Right atrium auricular region (tissue), 2 donors: ENCODE data around the gene PPM1H. TPM values are rescaled to one million over a fixed set of nuclear protein-coding genes. Genes with fewer than 3 reads are reported as not detected.

Experiments used
- DNase-seq: peaks from one replicate; pipeline ENCODE4 v3.0.0-alpha.2; 2019; ENCODE audit warnings: low spot score
- H3K27ac ChIP-seq, 2 donors: fragments of 200-600 bp; sonication (generic); 1 replicate in 1 of 2; 2 replicates in 1 of 2; pipeline ENCODE4 v1.5.1; 2016 to 2019
- H3K27me3 ChIP-seq, 2 donors: fragments of 200-600 bp; sonication (generic); one replicate each; pipeline versions ENCODE4 v1.5.1 to v1.6.0; 2017 to 2019
- H3K36me3 ChIP-seq: fragments of 200-600 bp; sonication (generic); one replicate; pipeline ENCODE4 v1.5.1; 2016
- H3K4me1 ChIP-seq, 2 donors: fragments of 200-600 bp; sonication (generic); one replicate each; pipeline versions ENCODE4 v1.5.1 to v1.6.0; 2017 to 2019
- H3K4me3 ChIP-seq, 2 donors: fragments of 200-600 bp; sonication (generic); 1 replicate in 1 of 2; 2 replicates in 1 of 2; pipeline ENCODE4 v1.5.1; 2017 to 2019; ENCODE audit warnings: mild to moderate bottlenecking in 1 of 2, moderate library complexity in 1 of 2
- H3K9me3 ChIP-seq, 2 donors: fragments of 200-600 bp; sonication (generic); one replicate each; pipeline ENCODE4 v1.5.1; 2019
- CTCF ChIP-seq, 2 donors: fragments of 200-600 bp; sonication (generic); IDR thresholded peaks; one replicate each; pipeline ENCODE4 v1.5.1; 2019; ENCODE audit warnings: antibody characterized with exemption in 2 of 2
- total RNA-seq, 2 donors: library from RNA; depleted of rRNA; stranded (reverse); fragments of >200 nt; gene quantifications; one replicate each; pipeline ENCODE4 v1.1.0, GENCODE V29; 2016

Gene PPM1H
- total RNA-seq, 2 donors from 2014 or later: 3.1 to 5.0 TPM

GRCh38 chr12:62925680-62926079 lies 9.3 kb downstream of the PPM1H start:
- Histone ChIP-seq H3K27ac (no peak overlapping the region), H3K36me3 (no peaks in the 10 kb centered on the region), H3K9me3 (no peaks in the 10 kb centered on the region), H3K27me3 (no peaks in the 10 kb centered on the region), H3K4me1 (no peaks in the 10 kb centered on the region), H3K4me3 (no peak overlapping the region)
- TF ChIP-seq CTCF (IDR thresholded peaks at IDR 0.05): no peak
- no peak for DNase-seq

- Histone ChIP-seq H3K27me3 (no peaks in the 10 kb centered on the region), H3K4me1 (peaks cover 0 to 7% of the 10 kb centered on the region in 2 donors), H3K27ac (no peak overlapping the region), H3K4me3 (no peak overlapping the region), H3K9me3 (no peaks in the 10 kb centered on the region), H3K36me3 (no peaks in the 10 kb centered on the region)
- no peak for TF ChIP-seq CTCF (IDR thresholded peaks at IDR 0.05)
- no peak for DNase-seq
Observed at GRCh38 chr12:62924084-62924483, 10.9 kb downstream of the PPM1H start.

- Histone ChIP-seq H3K4me1 (peaks cover 0 to 7% of the 10 kb centered on the region in 2 donors), H3K36me3 (no peaks in the 10 kb centered on the region), H3K4me3 (no peak overlapping the region), H3K27ac (no peak overlapping the region), H3K27me3 (no peaks in the 10 kb centered on the region), H3K9me3 (no peaks in the 10 kb centered on the region)
- TF ChIP-seq CTCF (IDR thresholded peaks at IDR 0.05): no peak
- no peak for DNase-seq
Observed at GRCh38 chr12:62922539-62922938, 12.4 kb downstream of the PPM1H start.

GRCh38 chr12:62919838-62920237 lies 15.1 kb downstream of the PPM1H start:
- no peak for TF ChIP-seq CTCF (IDR thresholded peaks at IDR 0.05)
- Histone ChIP-seq H3K36me3 (no peaks in the 10 kb centered on the region), H3K27me3 (no peaks in the 10 kb centered on the region), H3K4me3 (no peak overlapping the region), H3K9me3 (no peaks in the 10 kb centered on the region), H3K4me1 (peaks cover 0 to 7% of the 10 kb centered on the region in 2 donors), H3K27ac (no peak overlapping the region)
- DNase-seq: no peak

- Histone ChIP-seq H3K9me3 (no peaks in the 10 kb centered on the region), H3K4me3 (no peak overlapping the region), H3K36me3 (no peaks in the 10 kb centered on the region), H3K27me3 (no peaks in the 10 kb centered on the region), H3K4me1 (peaks cover 0 to 7% of the 10 kb centered on the region in 2 donors), H3K27ac (no peak overlapping the region)
- no peak for TF ChIP-seq CTCF (IDR thresholded peaks at IDR 0.05)
- DNase-seq: no peak
Observed at GRCh38 chr12:62917926-62918325, 17.0 kb downstream of the PPM1H start.

- no peaks in the 10 kb centered on the region for H3K36me3 ChIP-seq
- H3K4me1 ChIP-seq: peaks cover 0 to 7% of the 10 kb centered on the region in 2 donors
- H3K4me3 ChIP-seq: no peak overlapping the region
- no peaks in the 10 kb centered on the region for H3K27me3 ChIP-seq
- H3K27ac ChIP-seq: no peak overlapping the region
- no peaks in the 10 kb centered on the region for H3K9me3 ChIP-seq
- DNase-seq: no peak
- TF ChIP-seq CTCF (IDR thresholded peaks at IDR 0.05): no peak
Observed at GRCh38 chr12:62916632-62917425, 18.1 kb downstream of the PPM1H start.
